AG04450 (cell line): ENCODE measurements around the gene AGAP2. TPM values are rescaled to one million over a fixed set of nuclear protein-coding genes. Genes with fewer than 3 reads are reported as not detected.

Experiments
- CTCF ChIA-PET: fragments of 300-600, 350-600 bp; formaldehyde crosslinking; extraction: SDS; loops from one replicate; lab custom pipeline; 2022; ENCODE audit warnings: antibody characterized with exemption, inconsistent platforms; lab: Charles Lee
- POLR2A ChIA-PET: fragments of 350-600 bp; formaldehyde crosslinking; extraction: SDS; loops from one replicate; lab custom pipeline; 2021; ENCODE audit warnings: antibody characterized with exemption, inconsistent platforms; lab: Yijun Ruan, JAX
- DNase-seq: peaks from one replicate; pipeline ENCODE4 v3.0.0-alpha.2; 2011; ENCODE audit warnings: low read depth, low spot score
- H3K27ac ChIP-seq: one replicate; pipeline ENCODE4 v1.5.1; 2012; ENCODE audit warnings: low read depth, low read length, control low read depth
- H3K27me3 ChIP-seq: one replicate; pipeline ENCODE4 v1.6.0; 2012; ENCODE audit warnings: low read length; ENCODE audit not compliant: control insufficient read depth, insufficient read depth
- H3K4me3 ChIP-seq: 2 replicates; pipeline ENCODE4 v1.5.1; 2011; ENCODE audit warnings: mild to moderate bottlenecking, low read depth, low read length, control low read depth
- H3K9me3 ChIP-seq: 2 replicates; pipeline ENCODE4 v1.5.1; 2012; ENCODE audit warnings: low read length; ENCODE audit not compliant: control insufficient read depth, insufficient read depth
- polyA minus RNA-seq: library from RNA; depleted of rRNA, polyadenylated mRNA; stranded (reverse); fragments of >200 nt; gene quantifications from 2 replicates; pipeline ENCODE4 v1.2.3, GENCODE V29; 2011; rRNA and poly(A)+ RNA removed
- polyA plus RNA-seq: library from polyadenylated mRNA; depleted of rRNA; stranded (reverse); fragments of >200 nt; gene quantifications from 2 replicates; pipeline ENCODE4 v1.2.3, GENCODE V29; 2011; rRNA removed
- TF ChIP-seq, protein P1 (sequence below): IDR thresholded peaks from 2 replicates; pipeline ENCODE4 v1.5.1; 2011; ENCODE audit warnings: low read depth, low read length, control low read depth, inconsistent platforms

AGAP2 gene
- 0.02 and 0.06 TPM in 2 replicates for polyA plus RNA-seq
- 0.22 and 0.37 TPM in 2 replicates for polyA minus RNA-seq

DNA sequence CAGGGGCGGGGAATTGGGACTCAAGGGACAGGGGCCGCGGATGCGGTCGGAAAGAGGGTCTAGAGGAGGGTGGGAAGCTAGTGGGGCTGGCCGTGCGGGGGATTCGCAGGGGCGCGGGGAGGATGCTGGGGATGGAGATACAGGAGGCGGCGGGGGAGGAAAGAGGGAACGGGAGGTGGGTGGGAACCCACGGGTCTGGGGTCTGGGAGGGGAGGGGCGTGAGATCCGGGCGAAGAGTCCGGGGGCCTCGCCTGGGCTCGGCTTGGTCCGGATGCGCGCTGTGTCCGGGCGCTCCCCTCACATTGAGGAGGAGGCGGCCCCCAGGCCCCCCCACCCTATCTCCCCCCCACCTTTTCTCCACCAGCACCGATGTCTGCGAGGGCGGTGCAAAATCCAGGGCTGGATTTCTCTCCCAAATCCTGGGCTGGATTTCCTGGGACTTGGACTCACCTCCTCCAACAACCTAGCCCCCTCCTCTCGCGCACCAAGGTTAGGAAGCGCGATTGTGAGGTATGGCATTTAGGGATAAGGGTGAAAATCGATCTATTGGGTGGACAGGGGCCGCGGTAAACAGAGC, at the start of gene AGAP2:
Gene AGAP2 (minus strand): TSS at position 82 of the 577 bp plus-strand sequence. CDS start 496 bp downstream, outside the sequence.
- H3K9me3 ChIP-seq = no peaks in the 10 kb centered on the region; the same call in 1 of the 2 replicates
- no peak within 1 kb of the TSS for H3K27ac ChIP-seq
- H3K4me3 ChIP-seq = peak within 1 kb of the TSS; percentile 7
- POLR2A ChIA-PET = interaction anchor here (0.5 kb wide), 1 partner anchor 119 kb away, joined by 7 read pairs; no protein-coding TSS in a partner anchor
- no peak for DNase-seq
- peaks cover 82% of the 10 kb centered on the region for H3K27me3 ChIP-seq
- CTCF ChIA-PET = interaction anchor here (1.0 kb wide), 1 partner anchor 13 kb away, joined by 5 read pairs; no protein-coding TSS in a partner anchor
- TF ChIP-seq, protein P1, sequence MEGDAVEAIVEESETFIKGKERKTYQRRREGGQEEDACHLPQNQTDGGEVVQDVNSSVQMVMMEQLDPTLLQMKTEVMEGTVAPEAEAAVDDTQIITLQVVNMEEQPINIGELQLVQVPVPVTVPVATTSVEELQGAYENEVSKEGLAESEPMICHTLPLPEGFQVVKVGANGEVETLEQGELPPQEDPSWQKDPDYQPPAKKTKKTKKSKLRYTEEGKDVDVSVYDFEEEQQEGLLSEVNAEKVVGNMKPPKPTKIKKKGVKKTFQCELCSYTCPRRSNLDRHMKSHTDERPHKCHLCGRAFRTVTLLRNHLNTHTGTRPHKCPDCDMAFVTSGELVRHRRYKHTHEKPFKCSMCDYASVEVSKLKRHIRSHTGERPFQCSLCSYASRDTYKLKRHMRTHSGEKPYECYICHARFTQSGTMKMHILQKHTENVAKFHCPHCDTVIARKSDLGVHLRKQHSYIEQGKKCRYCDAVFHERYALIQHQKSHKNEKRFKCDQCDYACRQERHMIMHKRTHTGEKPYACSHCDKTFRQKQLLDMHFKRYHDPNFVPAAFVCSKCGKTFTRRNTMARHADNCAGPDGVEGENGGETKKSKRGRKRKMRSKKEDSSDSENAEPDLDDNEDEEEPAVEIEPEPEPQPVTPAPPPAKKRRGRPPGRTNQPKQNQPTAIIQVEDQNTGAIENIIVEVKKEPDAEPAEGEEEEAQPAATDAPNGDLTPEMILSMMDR = no peak

DNA sequence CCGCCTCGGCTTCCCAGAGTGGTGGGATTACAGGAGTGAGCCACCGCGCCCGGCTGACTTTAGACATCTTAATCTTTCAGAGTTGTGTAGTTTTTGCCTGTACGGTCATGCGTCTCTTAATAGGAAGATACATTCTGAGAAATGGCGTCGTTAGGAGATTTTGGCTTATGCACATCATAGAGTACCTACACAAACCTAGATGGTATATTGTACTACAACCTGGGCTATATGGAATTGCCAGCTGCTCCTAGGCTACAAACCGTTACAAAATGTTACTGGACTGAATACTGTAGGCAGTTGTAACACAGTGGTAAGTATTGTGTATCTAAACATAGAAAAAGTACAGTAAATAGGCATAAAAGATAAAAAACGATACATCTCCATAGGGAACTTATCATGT, 45.3 kb upstream of the AGAP2 start:
- DNase-seq = no peak
- Histone ChIP-seq H3K27ac (no peak overlapping the region), H3K4me3 (no peak overlapping the region), H3K9me3 (no peaks in the 10 kb centered on the region; the same call in 1 of the 2 replicates), H3K27me3 (no peaks in the 10 kb centered on the region)
- ChIA-PET POLR2A (no interaction called here), CTCF (interaction anchor here (1.3 to 2.4 kb wide), 4 partner anchors 9 to 27 kb away, joined by 6 to 20 read pairs (median 10); partner anchors contain the start of gene CYP27B1)
- TF ChIP-seq, protein P1 = no peak

DNA sequence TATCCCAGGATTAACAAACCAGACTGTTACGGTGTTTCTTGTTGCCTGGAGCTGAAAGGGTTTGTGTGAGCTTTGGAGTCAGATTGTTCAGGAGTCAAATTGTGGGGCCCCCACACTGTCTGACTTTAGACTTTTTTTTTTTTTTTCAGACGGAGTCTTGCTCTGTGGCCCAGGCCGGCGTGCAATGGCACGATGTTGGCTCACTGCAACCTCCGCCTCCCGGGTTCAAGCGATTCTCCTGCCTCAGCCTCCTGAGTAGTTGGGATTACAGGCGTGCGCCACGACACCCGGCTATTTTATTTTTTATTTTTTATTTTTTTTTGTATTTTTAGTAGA, 44.9 kb upstream of the AGAP2 start:
- TF ChIP-seq, protein P1 = no peak
- CTCF ChIA-PET = interaction anchor here (0.6 to 2.4 kb wide), 20 partner anchors 9 to 1618 kb away, joined by 3 to 20 read pairs (median 4); partner anchors contain the start of genes CYP27B1, EEF1AKMT3 and METTL1
- DNase-seq = no peak
- H3K4me3 ChIP-seq = peak overlapping the region; percentile 100
- H3K27me3 ChIP-seq = no peaks in the 10 kb centered on the region
- H3K27ac ChIP-seq = no peak overlapping the region
- POLR2A ChIA-PET = interaction anchor here (0.6 kb wide), 2 partner anchors 90 to 95 kb away, joined by 3 to 11 read pairs; no protein-coding TSS in a partner anchor
- H3K9me3 ChIP-seq = no peaks in the 10 kb centered on the region; the same call in 1 of the 2 replicates

DNA sequence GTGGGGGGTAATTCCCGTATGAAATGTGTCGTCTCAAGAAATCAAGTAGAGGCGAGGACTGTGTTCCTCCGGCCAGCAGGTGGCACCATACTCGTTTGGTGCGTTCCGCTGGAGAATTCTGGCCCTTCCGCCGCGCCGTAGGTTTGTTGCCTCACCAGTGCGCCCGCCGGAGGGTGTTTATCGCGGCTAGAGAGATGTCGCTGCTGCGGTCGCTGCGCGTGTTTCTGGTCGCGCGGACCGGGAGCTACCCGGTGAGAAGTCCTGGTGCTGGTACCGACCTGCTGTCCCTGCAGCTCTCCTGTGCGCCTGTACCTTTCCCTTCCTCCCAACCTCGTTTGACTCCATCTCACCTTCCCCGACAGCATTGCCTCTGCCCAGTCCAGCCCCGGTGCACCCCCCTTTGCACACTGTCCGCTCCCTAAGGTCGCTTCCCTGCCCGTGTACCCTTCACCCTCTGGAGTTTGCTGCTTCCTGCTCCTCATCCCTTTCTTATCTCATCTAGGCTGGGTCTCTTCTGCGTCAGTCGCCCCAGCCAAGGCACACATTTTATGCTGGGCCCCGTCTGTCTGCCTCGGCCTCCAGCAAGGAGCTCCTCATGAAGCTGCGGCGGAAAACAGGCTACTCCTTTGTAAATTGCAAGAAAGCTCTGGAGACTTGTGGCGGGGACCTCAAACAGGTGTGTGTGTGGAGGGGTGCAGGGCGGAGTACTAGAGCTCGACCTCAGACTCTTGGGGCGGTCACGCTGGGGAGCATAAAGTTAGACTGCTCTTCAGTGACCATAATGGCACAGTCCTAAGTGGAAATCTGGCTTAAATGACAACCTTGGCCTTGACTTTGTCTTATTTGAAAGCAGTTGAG, 44.3 kb upstream of the AGAP2 start, which contains the start of gene TSFM:
Gene TSFM (plus strand): TSS at position 180 of the 858 bp plus-strand sequence. CDS start 15 bp downstream, at position 195.
- no peaks in the 10 kb centered on the region for H3K27me3 ChIP-seq
- CTCF ChIA-PET = interaction anchor here (0.6 to 2.4 kb wide), 25 partner anchors 9 to 1617 kb away, joined by 3 to 20 read pairs (median 4); partner anchors contain the start of genes CYP27B1, EEF1AKMT3 and METTL1
- no peaks in the 10 kb centered on the region; the same call in 1 of the 2 replicates for H3K9me3 ChIP-seq
- POLR2A ChIA-PET = interaction anchor here (0.6 kb wide), 2 partner anchors 89 to 96 kb away, joined by 3 to 11 read pairs; no protein-coding TSS in a partner anchor
- DNase-seq = peak; percentile 81
- H3K4me3 ChIP-seq = peak within 1 kb of the TSS; percentile 100
- H3K27ac ChIP-seq = no peak within 1 kb of the TSS
- TF ChIP-seq, protein P1 = peak; percentile 92
